NCI-H2081 treated with DMSO at 0.1 percent for 48 hours (cell line): ENCODE results near the gene MYMK.

Source experiments
- DNase-seq: peaks from one replicate; lab custom pipeline; 2025; lab: John Stamatoyannopoulos, UW

Gene MYMK

DNA sequence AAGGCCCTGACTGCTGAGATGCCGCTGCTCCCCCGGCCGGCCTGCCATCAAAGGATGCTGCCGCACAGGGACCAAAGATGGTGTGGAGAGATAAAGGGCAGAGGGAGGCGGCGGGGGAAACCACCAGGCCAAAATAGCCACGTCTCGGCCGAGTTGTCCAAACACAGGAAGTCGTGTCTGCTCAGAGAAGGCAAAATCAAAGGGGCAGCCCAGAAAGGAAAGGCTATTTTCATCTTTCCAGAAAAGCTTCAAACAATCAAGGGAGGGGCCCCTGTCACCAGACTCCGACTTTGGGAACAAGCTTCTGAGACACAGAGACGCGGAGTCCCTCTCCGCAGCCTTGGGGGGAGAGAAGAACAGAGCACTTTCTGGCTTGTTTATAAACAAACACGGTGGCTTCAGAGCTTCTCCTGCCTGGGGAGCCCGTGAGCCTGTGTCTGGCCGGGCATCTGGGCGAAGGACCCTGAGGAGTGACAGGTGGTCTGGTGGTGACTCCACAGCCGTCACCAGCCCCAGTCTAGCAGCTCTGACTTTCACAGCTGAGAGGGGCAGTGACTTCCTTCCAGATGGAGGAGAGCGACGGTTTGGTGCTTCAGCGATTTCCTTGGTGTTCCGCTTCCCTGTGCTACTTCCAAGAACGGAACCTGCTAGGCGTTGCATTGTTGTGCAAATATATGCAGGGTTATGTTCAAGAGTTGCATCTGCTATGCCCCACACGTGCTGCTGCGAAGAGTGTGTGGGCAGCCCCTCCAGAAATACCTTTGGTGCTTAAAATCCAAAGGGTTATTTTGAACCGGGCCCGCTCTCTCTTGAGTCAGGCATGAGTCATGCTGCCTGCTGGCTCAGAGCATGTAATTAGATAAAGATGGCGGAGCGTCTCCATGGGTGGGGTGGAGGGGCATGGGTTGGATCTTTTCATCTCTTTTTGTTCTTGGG lies 33.7 kb upstream of the MYMK start:
- no peak for DNase-seq

DNA sequence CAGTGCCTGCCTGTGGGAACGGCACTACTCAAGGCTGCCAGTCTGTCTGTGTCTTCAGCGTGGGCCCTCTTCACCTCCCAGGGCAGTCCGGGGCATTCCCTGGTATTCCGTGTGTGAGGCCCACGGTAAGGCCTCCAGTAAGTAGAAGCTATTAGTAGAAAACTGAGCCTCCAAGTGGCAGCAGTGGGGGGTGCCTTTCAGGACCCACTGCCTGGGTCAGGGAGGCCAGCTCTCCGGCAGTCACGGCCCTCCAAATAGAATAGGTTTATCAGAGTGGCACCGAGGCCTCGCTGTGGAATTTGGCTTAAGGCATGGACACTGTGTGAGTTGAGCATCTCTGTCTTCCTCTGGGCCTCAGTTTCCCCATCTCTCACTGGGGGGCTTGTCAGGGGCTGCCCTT lies 32.8 kb upstream of the MYMK start:
- no peak for DNase-seq

DNA sequence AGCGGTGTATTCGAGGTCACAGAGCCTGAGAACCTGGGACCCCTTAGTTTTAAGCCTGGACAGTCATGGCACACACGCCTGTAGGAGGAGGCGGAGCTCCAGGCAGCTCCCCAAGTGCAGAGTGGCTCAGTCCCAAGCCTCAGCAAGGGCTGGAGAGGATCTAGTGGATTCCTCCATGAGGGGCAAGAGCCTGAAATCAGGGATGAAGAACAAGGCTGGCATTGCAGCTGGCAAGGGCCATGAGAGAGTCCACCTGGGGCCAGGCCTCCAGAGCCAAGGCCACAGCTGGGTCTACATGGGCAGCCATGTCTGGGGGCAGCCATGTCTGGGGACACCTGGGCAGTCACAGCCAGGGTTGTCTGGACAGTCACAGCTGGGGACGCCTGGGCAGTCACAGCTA lies 31.6 kb upstream of the MYMK start:
- DNase-seq: no peak

DNA sequence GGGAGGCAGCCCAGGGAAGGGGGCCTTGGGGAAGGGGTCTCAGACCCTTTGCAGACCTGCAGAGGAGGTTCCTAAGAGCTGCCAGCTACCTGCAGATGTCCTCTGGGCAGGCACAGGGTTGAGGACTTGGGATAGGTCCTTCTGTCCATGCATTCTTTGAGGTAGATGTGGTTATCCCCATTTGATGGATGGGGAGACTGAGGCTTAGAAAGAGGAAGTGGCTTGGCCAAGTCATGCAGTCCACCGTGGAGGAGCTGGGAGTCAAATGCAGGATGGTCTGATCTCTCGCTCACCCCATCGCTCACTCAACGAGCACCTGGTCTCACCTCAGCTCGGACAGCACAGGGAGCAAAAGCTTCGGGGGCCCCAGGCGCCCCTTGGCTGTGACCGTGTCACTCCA lies 30.0 kb upstream of the MYMK start:
- DNase-seq: no peak

DNA sequence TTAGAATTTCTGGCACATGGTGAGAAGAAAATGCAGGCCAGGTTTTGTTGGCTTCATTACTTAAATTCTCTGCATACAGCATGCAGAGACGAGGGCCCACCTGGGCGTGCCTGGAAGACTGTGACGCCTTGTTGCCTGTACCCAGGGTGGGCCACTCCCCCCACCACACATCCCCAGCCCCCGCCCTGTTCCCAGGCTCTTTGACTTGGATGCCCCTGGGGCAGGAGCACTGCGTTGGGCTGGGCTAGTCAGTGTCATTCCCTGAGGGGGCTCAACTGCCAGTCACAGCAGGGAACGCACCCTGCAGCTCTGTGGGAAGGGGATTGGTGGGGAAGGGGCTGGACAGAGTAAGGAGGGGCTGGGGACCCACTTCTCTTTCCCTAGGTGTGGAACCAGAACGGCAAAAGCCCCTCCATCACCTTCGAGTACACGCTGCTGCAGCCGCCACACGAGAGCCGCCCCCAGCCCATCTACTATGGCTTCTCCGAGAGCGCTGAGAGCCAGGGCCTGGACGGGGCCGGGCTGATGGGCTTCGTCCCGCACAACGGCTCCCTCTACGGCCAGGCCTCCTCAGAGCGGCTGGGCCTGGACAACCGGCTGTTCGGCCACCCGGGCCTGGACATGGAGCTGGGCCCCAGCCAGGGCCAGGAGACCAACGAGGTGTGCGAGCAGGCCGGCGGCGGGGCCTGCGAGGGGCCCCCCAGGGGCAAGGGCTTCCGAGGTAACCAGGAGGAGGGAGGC lies 29.4 kb upstream of the MYMK start:
- DNase-seq: no peak

DNA sequence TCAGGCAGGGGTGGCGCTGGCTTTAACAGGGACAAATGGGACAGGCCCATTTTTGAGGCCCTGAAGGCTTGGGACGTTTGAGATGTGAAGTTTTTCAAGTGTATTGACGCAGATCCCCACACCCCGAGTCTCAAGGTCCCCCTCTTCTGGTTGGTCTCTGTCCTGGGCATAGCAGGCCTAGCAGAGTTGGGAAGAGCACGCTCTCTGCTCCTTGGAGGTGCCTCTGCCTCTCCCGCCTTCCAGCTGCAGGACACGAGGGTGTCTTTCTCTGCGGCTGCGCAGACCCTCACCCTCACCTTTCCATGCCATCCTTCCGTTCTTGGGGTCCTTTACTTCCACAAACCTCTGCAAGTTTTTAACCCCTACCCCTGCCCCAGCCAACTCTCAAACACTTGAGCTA lies 28.4 kb upstream of the MYMK start:
- DNase-seq: no peak

DNA sequence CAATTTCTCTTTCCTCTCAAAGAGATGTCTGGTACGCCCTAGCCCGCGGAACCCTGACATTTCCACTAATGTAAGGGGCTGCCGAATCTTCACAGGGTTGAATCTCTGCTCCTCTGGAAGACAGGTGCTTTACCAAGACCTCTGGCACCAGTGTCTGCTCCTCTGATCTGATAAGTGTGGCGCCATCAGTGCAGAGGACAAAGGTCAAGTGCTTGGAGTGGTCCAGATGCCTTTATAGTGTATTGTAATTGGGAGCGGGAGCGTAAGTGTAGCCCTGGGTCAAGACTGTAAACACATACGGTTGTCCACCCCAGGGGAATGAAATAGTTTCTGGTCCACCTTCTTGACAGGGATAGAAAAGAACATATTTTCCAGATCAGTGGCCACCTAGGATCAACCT lies 27.5 kb upstream of the MYMK start:
- DNase-seq: no peak

DNA sequence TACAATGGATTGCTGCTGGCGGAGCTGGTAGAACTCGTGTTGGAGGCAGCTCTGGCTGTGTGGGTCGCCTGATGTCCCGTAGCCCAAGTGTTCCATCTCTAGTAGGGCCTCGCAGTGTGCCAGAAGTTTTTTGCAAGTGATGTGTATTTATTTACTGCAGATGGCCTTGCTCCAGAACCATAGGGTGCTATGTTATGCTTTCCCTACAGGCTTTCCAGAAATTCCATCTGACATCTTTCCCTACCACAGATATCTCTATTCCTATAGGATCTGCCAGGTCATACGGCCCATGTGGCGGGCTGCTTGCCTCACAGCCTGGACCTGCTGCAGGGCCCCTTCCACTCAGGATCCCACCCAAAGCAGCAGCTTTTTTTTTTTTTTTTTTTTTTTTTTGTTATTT lies 26.7 kb upstream of the MYMK start:
- no peak for DNase-seq

DNA sequence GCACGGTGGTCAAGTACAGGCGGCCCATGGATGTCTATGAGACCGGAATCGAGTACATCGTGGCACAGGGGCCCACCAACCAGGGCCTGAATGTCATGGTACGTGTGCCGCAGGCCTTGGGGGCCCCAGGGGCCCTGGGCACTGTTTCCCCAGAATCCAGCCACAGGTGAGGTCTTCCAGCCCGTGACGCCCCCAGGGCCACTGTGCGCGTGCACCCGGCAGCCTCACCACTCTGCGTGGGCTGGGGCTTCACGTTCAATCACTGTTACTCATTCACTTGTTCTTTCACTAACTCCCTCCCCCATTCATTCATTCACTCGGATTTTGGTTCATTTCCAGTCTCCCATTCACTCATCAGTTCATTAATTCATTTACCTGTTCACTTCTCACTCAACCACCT lies 22.4 kb upstream of the MYMK start:
- DNase-seq: no peak

DNA sequence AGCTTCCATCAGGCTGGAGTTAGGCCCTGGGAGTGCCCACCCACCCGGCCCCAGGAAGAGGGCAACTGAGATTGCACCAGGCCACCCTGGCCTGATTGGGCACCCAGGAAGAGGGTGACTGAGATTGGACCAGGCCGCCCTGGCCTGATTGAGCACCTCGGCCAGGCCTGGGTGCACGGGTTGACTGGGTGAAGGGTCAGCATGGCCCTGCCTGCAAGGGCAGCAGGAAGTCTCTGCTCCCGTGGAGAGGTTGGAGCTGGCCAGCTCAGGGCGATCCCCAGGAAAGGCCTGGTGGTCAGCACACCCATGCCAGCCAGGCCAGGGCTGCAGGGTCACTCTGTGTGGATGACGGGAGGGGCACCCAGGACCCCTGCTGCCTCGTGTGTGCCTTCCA lies 21.5 kb upstream of the MYMK start:
- DNase-seq: no peak

DNA sequence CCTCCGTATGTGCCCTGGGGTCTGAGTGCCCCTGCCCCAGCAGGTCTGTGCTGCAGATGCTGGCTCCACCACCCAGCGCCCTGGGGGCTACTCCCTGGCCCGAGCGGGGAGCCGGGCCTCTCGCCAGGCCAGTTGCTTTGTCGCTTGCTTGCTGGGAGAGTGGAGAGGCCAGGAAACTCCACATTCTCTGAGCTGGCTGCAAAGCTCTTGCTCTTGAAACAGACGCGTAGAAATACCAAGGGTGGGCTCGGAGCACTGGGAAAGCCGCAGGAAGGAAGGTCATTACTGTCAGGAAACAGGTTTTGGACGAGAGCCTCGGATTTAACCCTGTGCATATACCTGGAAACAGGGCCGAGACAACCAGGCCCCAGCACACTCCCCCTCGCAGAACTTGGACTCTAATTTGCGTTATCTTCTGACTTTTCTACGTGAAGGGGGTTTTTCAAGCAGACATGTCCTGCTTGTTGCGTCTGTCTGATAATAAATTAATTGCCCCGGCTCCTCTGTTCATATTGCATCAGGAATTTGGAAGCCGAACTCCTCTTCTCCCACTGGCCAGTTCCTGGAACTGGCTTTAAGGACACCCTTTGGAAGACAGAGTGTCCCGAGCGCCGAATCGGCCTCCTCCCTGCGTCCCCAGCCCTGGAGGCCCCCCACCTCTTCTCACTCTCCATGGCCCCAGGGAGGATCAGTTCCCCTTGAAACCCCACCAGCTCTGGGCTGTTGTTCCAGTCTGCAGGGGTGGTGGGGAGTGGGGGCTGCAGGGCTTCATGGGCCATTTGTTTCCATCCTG lies 20.9 kb upstream of the MYMK start:
- no peak for DNase-seq

DNA sequence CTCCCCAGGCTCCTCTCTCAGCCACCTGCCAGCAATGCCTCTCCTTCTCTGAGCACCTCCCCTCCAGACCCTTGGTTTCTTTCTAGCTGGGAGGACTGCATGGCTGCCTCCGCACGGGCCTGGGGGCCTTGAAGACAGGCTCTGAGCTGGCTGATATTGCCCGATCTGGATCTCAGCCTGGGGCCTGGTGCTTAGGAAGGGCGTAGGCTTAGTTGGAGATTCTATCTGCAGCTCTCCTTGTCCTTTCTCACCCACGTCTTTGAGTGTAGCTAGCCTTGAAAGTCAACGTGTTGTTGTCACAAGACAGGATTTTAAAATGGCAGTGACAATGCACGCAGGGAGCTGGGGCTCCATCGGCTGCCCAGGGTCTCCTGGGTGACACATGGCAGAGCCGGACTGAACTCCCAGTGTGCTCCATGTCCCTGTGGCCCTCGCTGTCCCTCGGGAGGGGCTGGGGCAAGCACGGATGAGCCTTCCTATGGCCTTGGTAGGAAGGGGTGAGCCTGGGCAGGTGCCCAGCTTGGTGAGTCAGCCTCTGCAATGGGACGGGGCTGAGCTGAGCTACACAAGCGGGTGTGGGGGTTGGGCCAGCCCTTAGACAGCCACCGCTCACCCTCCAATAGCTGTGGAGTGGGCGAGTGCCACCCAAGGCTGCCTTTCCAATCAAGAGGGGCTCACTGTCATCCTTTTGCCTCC lies 19.2 kb upstream of the MYMK start:
- DNase-seq: no peak

DNA sequence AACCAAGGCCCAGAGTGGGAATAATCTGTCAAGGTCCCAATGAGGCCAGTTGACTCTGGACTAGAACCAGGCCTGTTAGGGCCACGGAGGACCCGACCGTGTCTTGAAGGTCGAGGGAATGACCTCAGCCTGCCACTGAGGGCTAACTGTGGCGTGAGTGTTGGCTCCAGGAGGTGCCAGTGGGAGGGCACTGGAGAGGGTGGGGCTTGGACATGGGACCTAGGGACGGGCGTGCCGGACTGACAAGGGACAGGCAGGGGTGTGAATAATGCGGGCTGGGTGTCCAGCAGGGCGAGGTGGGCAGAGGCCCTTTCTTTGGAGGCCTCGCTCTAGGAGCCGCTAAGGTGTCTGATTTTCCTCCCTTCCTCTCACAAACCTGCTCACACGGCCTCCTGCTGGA lies 17.2 kb upstream of the MYMK start:
- no peak for DNase-seq

DNA sequence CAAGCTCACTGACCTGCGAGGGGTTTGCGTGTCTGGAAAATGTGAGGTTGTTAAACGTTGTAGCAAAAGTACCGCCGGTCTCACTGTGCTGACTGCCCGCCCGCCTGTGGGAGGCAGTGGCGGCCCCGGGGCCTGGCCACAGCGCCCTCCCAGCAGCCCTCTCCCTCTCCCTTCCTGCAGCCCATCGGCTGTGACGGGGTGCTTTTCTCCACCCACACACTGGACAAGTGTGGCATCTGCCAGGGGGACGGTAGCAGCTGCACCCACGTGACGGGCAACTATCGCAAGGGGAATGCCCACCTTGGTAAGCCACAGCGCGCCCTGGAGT lies 15.9 kb upstream of the MYMK start:
- DNase-seq: no peak

DNA sequence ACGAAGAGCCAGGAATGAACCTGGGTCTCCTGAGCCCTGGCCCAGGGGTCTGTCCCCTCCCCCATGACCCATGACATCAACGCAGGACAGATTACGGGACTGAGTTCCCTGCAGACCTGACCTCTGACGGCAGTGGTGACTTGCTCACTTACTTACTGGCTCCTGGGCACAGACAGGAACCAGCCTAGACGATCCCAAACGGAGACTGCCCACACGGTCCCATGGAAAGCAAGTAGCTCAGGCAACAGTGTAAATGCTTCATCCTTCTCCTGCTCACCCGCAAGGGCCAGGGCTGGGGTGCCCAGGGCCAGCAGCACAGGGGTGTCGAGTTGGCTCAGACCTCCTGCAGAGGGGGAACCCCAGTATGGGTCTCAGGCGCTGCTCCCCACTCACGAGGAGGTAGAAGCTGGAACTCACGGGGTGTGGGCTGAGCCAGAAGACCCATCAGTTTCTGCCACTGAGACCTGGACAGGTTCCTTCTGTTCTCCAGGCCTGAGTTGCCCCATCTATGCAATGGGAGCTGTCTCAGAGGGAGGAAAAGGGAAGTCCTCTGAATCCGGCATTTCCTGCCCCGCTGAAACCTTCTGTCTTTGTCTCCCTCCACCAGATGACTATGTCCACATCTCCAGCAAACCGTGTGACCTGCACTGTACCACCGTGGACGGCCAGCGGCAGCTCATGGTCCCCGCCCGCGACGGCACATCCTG lies 15.4 kb upstream of the MYMK start:
- no peak for DNase-seq

DNA sequence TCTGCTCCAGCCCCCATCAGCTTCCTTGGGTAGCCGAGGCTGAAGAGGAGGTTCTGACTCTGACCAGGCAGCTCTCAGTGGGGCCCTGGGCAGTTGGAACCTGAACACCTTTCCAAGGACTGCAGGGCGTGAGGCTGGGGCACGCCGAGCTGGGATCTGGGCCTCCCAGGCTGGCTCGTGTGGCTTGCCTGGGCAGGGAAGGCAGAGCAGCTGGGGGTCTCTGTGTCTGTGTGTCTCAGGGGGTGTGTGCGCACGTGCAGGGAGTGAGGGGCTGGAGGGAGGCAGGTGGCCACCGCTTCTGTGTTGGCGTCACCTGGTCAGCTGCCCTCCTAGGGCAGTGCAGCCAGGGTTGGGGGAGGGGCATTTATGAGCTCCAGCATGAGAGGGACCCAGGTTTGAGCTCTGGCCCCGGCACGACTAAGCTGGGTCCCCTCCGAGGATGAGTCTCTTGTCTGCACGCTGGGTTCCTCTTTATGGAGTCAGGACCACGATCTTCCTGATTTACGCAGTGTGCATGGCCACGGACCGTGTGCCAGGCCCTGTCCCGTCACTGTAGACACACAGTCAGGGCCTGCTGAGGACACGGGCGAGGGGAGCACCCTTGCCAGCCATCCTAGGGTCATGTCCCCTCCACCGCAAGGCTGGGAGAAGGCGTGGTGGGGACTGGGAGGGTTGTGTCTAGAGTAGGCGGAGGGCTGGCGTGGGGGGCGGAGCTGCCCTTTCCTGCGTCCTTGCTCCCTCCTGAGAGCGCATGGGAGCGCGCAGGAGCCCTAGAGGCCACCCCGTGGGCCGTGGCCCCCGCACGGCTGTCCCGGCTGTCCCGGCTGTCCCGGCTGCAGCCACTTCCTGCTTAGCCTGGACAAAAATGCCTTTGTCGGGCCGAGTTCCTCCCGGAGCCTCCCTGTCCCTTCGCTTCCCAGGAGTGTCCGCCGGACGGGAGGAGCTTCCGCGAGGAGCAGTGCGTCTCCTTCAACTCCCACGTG lies 14.4 kb upstream of the MYMK start:
- DNase-seq: no peak

DNA sequence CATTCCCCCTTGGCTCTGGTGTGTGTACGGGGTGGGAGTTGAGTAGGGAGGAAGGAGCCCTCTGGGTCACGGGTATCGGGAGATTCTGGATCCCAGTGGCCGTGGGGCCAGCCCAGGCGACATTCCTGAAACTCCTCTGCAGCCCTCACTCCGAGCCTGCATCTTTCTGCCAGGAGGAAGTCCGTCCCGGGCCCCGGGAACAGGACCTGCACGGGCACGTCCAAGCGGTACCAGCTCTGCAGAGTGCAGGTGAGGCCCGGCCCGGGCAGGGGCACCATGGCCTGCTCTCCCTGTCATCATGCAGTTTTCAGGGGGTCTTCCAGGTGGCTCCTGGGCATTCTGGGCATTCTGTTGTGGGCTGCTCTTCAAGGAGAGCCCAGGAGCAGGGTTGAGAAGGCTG lies 13.4 kb upstream of the MYMK start:
- no peak for DNase-seq

DNA sequence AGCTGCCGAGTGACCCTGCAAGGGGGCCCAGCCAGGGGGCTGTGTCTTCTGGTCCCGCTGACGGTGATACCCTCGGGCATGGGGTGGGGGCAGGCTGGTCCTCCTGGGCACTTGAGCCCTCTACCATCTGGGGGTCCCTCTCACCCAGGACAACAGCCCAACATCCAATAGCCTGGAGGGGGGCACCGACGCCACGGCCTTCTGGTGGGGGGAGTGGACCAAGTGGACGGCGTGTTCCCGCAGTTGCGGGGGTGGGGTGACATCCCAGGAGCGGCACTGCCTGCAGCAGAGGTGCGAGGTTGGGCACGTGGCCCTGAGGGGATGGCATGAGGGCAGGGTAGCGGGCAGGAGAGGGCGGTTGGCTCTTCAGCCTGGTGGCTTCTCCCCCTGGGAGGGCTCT lies 12.5 kb upstream of the MYMK start:
- DNase-seq: no peak

DNA sequence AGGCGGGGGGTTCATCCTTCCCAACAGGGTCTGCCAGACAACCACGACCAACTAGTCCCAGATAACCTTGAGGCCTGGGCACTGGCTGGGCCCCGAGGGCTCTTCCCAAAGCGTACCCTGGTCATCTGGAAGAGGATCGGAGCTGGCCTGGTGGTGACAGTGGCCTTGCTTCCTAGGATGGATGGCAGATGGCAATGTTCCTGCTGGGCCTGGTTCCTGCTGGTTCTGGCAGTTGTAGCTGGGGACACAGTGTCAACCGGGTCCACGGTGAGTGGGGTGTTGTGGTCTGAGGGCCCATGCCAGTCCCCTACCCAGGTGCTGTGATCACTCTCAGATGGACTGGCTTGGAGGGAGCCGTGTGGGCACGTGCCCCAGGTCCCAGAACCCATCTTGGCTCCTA lies 11.8 kb upstream of the MYMK start:
- DNase-seq: no peak

DNA sequence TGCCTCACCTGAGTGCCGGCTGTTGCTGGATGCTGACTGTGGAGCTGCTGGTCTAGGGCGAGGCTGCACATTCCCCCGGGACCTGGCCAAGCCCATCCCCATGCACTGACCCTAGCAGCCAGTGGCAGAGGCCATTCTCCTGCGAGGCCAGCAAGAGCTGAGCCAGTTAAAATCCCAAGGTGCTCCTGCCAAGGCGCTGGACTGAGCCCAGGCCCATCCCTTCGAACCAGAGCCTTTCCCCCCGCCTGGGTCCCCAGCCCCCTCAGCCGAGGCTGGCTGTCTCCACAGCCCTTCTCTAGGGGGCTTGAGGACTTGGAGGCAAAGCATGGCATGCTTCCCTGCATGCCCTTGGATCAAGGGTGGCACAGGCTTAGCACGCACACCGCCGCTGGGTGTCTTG lies 11.3 kb upstream of the MYMK start:
- no peak for DNase-seq
